ENCODE results near the gene AP3B1.

GRCh38 chr5:78151594-78152271, 142.8 kb downstream of the AP3B1 start:
- no peak for TF ChIP-seq CTCF (IDR thresholded peaks at IDR 0.05)
- no peak for TF ChIP-seq POLR2A (IDR thresholded peaks at IDR 0.05)

Measured in Peyer's patch (tissue), 4 donors.